Stimulated activated CD4-positive, alpha-beta T cell treated with anti-CD3 and anti-CD28 coated beads, Interleukin-4, amount 100 ng/mL, for 24 hours (primary cell): ENCODE measurements around the gene TP73.

Source experiments
- DNase-seq: peaks from one replicate; pipeline ENCODE4 v3.0.0-alpha.2; 2020

Gene TP73

DNA sequence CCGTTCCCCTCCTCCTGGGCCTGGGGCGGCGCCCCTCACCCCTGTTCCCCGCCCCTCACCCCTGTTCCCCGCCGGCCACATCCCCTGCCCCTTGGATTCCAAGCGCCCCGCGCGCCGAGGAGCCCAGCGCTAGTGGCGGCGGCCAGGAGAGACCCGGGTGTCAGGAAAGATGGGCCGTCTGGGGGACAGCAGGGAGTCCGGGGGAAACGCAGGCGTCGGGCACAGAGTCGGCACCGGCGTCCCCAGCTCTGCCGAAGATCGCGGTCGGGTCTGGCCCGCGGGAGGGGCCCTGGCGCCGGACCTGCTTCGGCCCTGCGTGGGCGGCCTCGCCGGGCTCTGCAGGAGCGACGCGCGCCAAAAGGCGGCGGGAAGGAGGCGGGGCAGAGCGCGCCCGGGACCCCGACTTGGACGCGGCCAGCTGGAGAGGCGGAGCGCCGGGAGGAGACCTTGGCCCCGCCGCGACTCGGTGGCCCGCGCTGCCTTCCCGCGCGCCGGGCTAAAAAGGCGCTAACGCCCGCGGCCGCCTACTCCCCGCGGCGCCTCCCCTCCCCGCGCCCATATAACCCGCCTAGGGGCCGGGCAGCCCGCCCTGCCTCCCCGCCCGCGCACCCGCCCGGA, at the start of gene TP73:
TSS of gene TP73 (plus strand) at position 587 of the 618 bp plus-strand sequence. CDS start 29,850 bp downstream, outside the sequence.
- no peak for DNase-seq

GRCh38 chr1:3603156-3603555, 49.2 kb upstream of the TP73 start:
- DNase-seq: no peak

DNA sequence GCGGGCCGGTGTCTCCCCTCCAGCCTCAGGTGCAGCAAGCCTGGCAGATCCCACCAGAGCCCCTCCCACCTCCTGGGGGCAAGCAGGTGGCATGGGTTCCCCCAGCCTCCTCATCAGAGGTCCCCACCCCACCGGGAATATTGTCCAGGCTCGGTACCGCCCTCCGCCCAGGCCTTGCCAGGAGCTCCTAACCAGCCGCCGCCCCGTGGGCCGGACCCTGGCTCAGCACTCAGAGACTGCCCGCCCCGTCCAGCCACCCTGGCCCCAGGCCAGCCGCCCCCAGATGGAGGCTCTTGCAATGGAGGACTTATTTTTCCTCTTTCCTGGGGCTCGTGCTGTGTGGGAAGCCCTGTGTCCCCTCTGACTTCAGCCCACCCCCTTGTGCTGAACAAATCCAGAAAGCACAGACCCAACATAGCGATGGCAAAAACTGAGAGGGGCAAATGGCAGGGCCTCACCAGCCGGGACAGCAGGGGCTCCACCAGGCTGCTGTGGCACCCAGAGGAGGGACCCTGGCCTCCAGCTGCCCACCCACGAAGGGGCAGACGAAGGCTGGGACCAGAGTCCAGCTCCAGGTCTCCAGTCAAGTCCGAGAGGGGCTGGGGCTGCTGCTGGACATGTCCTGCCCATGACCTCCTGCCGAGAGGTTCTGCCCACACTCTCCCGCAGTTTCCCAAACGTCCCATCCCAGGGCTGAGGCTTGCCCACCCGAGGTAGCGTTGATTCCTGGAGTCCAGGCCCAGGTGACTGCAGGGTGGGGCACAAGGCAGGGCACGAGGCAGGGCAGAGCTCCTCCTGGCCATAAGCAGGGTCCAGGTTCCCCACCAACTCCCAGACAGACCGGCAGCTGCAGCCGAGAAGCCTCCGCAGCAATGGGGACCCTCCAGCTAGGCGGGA, 48.5 kb upstream of the TP73 start:
- no peak for DNase-seq

- DNase-seq: no peak
These were observed 47.8 kb upstream of the TP73 start for GRCh38 chr1:3604468-3604974.

GRCh38 chr1:3604997-3605823, 47.1 kb upstream of the TP73 start:
- no peak for DNase-seq

DNA sequence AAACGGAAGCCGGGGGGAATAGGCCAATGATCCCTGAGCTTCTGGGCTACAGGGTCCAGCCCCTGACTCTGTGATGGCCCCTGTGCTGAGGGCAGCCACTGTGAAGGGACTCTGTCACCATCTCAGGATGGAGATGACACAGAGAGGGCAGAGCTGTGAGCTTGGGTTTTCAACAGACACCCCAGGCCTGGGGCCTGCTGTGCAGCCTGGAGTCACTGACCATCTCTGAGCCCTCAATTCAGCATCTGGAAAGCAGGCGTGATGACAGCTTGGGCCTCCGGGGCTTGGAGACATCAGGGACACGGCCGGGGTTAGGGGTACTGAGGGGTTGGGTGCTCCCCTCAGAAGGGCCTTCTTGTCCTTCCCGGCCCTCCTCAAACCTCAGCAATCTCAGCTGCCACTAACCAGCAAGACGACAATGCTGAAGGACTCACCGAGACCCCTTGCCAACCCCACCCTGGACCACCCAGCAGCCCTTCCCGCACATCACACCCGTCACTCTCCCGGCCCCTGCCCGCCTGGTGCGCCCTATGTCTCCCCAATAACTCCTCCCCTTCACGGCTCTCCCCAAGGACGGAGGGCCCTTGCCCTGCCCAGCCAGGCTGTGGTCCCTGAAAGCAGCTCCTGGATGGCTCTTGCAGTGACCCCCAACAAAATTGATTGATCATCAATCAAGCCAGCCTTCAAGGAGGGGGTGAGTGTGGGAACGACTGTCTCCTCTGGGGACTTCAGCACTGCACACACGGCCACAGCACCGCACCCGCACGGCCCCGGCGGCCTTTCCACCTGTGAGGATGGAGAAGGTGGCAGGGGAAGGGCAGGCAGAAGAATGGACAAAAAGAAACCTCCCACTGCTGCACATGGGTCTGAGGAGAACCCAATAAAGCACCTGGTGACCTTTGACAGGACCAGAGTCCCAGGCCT, 45.3 kb upstream of the TP73 start:
- no peak for DNase-seq

- no peak for DNase-seq
These were observed 44.6 kb upstream of the TP73 start for GRCh38 chr1:3607703-3608065.

- no peak for DNase-seq
These were observed 44.2 kb upstream of the TP73 start for GRCh38 chr1:3608154-3608553.

- no peak for DNase-seq
These were observed 43.1 kb upstream of the TP73 start for GRCh38 chr1:3609016-3609768.

DNA sequence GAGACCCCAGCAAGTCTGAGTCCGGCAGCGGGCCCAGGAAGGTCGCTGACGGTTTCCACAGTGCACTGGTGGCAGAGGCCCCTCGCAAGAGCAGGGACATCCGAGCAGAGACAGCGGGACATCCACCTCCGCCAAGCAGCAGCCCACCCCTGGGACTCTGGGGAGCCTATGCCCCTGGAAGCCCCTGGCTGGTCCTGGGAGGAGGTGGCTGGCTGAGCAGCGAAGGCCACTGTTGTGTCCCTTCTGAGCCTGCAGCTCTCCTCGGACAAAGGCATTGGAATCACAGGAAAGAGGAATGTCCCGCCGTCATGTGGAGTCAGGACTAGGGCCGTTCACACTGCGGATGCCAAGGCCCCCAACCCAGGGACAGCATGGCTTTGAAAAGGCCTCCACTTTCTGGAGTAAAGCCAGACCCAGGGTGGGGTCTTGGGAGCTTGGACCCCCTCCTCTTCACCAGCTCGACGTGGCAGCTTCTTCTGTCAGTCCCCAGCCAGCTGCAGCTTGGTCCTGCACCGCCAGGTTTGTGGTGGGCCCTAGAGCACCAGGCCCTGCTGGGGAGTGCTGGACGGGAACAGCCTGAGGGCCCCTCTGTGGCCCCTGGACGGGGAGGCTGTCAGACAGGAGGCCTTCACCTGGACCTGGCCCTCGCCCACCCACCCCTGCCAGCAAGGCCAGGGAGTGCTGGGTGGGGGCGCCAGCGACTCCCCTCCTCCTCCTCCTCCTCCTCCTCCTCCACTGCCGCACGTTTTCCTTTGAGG, 42.4 kb upstream of the TP73 start:
- no peak for DNase-seq

DNA sequence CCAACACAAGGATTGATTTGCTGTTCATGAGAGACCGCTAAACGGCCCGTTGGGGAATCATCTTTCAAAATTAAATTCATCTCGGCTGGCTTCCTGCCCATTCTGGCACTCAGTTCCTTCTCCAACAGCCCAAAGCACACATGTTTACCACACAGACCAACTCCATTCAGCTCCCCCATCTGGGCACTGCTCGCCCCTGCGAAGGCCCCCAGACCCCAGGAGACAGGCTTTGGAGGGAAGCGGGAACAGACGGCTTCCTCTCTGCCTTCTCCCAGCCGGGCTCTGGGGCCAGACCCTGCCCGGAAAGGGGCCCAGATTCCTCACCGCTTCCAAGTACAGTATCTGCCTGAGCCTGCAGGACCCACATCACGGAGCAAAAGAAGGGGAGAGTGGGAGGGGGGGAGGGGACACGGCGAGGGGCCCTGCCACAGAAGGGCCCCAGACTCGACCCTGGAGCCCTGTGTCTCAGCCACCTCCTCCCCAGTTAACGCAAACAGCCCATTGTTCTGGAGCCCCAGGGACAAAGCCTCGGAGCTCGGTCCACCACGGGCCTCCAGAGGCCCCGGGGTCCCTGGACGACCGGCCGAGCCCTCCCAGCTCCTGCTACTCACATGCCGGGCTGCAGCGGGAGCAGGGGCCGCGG, 41.7 kb upstream of the TP73 start:
- no peak for DNase-seq

GRCh38 chr1:3611170-3612019, 40.9 kb upstream of the TP73 start, which contains the start of gene MEGF6:
Gene MEGF6, minus strand, starts transcription at chr1:3611508. Its CDS starts 240 bp downstream, at chr1:3611268.
- peak; percentile 61 for DNase-seq

DNA sequence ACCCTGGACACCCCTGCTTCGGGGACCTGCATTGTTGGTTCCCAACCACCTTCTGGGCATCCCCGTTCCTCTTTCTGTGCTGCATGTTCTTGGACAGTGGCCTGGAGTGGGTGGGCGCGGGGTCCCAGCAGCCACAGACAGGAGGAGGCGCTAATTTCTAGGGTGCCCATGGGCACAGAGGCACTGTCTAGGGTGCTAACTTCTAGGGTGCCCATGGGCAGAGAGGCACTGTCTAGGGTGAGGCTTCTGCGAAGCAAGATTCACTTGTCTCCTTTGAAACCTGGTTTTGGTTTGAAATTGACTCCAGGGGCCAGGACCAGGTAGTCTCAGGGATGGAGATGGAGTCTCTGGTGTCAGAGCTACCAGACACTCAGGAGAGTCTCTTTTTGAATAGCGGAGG, 40.2 kb upstream of the TP73 start:
- no peak for DNase-seq

GRCh38 chr1:3614755-3615742, 37.3 kb upstream of the TP73 start:
- no peak for DNase-seq

- no peak for DNase-seq
These were observed 35.5 kb upstream of the TP73 start for GRCh38 chr1:3616861-3617260.

- no peak for DNase-seq
These were observed 34.4 kb upstream of the TP73 start for GRCh38 chr1:3617806-3618345.

- no peak for DNase-seq
These were observed 33.8 kb upstream of the TP73 start for GRCh38 chr1:3618531-3618880.
